OCI-LY7 (cell line): Measurements from ENCODE around the gene KRT3.

Source experiments
- EZH2phosphoT487 ChIP-seq: fragments of 200-600 bp; sonication (generic); IDR thresholded peaks from 2 replicates; pipeline ENCODE4 v1.6.1; 2018; ENCODE audit warnings: low read depth, borderline replicate concordance, mild to moderate bottlenecking, mixed run types, antibody characterized with exemption, low read length, moderate library complexity, mixed read lengths
- TF ChIP-seq, protein P1 (sequence below): fragments of 200-600 bp; sonication (generic); conservative IDR thresholded peaks from 2 replicates; pipeline ENCODE4 v1.5.1; 2014; ENCODE audit warnings: mild to moderate bottlenecking, antibody characterized with exemption, low read length, moderate library complexity, mixed read lengths

GRCh38 chr12:52796429-52796794 is 495 bp upstream of the KRT3 start:
- TF ChIP-seq, protein P1, sequence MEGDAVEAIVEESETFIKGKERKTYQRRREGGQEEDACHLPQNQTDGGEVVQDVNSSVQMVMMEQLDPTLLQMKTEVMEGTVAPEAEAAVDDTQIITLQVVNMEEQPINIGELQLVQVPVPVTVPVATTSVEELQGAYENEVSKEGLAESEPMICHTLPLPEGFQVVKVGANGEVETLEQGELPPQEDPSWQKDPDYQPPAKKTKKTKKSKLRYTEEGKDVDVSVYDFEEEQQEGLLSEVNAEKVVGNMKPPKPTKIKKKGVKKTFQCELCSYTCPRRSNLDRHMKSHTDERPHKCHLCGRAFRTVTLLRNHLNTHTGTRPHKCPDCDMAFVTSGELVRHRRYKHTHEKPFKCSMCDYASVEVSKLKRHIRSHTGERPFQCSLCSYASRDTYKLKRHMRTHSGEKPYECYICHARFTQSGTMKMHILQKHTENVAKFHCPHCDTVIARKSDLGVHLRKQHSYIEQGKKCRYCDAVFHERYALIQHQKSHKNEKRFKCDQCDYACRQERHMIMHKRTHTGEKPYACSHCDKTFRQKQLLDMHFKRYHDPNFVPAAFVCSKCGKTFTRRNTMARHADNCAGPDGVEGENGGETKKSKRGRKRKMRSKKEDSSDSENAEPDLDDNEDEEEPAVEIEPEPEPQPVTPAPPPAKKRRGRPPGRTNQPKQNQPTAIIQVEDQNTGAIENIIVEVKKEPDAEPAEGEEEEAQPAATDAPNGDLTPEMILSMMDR = no peak
- TF ChIP-seq EZH2phosphoT487 = no peak
